Lung (tissue), 12 donors: ENCODE results near the gene CPSF3. TPM values are rescaled to one million over a fixed set of nuclear protein-coding genes. Genes with fewer than 3 reads are reported as not detected.

Experiments used
- ATAC-seq: fragments of 200-7000 bp; cut with Tn5 transposase; one replicate; pipeline ENCODE4 v1.9.1; 2020; ENCODE audit warnings: moderate number of reproducible peaks; ENCODE audit not compliant: insufficient read depth, low FRiP score
- DNase-seq, 3 donors: peaks; one replicate each; pipeline ENCODE4 v3.0.0-alpha.2; 2013 to 2017
- H3K27ac ChIP-seq, 2 donors: one replicate each; pipeline ENCODE4 v1.5.1; 2013; ENCODE audit warnings: mild to moderate bottlenecking in 2 of 2, moderate library complexity in 2 of 2, control low read depth in 1 of 2, inconsistent platforms in 1 of 2, low read depth in 1 of 2, low read length in 1 of 2
- H3K27me3 ChIP-seq, 3 donors: one replicate each; pipeline ENCODE4 v1.5.1; 2013; ENCODE audit warnings: low read length in 2 of 3; ENCODE audit not compliant: control insufficient read depth in 3 of 3, insufficient read depth in 3 of 3
- H3K36me3 ChIP-seq, 4 donors: one replicate each; pipeline ENCODE4 v1.5.1; 2013; ENCODE audit warnings: low read length in 4 of 4, mild to moderate bottlenecking in 1 of 4, moderate library complexity in 1 of 4; ENCODE audit not compliant: control insufficient read depth in 4 of 4, insufficient read depth in 4 of 4
- H3K4me1 ChIP-seq, 5 donors: one replicate each; pipeline ENCODE4 v1.5.1; 2013; ENCODE audit warnings: low read length in 5 of 5, mild to moderate bottlenecking in 2 of 5, moderate library complexity in 1 of 5; ENCODE audit not compliant: control insufficient read depth in 5 of 5, insufficient read depth in 5 of 5
- H3K4me3 ChIP-seq: one replicate; pipeline ENCODE4 v1.5.1; 2013; ENCODE audit warnings: mild to moderate bottlenecking, control low read depth, moderate library complexity
- H3K9ac ChIP-seq, 2 donors: one replicate each; pipeline ENCODE4 v1.5.1; 2013; ENCODE audit warnings: low read length in 2 of 2, control low read depth in 1 of 2; ENCODE audit not compliant: insufficient read depth in 1 of 2
- H3K9me3 ChIP-seq, 4 donors: one replicate each; pipeline ENCODE4 v1.5.1; 2013; ENCODE audit warnings: low read length in 3 of 4, mild to moderate bottlenecking in 1 of 4, moderate library complexity in 1 of 4; ENCODE audit not compliant: control insufficient read depth in 4 of 4, insufficient read depth in 3 of 4
- WGBS, 2 donors: extraction: QIAGEN DNeasy Blood & Tissue Kit; methylation state at CpG; one replicate each; pipeline ENCODE4 v1.1.7; 2013; 5-methylcytosine and 5-hydroxymethylcytosine counted together
- polyA plus RNA-seq, 2 donors: library from polyadenylated mRNA; stranded (reverse); fragments of 200-250 nt; gene quantifications; one replicate each; pipeline ENCODE4 v1.2.1, GENCODE V29; 2013
- total RNA-seq, 2 donors: library from RNA; depleted of rRNA in 1 of 2; stranded (reverse); fragments of >200 nt in 1 of 2; gene quantifications; one replicate each; pipeline ENCODE4 v1.2.1, GENCODE V29; 2014 to 2021
- TF ChIP-seq, protein P1 (sequence below): IDR thresholded peaks from 2 replicates; pipeline ENCODE4 v1.5.1; 2012; ENCODE audit warnings: mild to moderate bottlenecking; ENCODE audit errors: control extremely low read depth, extremely low read depth
- donor health status: control.
- donor health status: control.
- donor health status: Bipolar disorder and iron deficiency.
- donor health status: healthy.
- donor health status: DM: yes; HTN: yes; CAD: no.

CPSF3 gene
- total and polyA plus RNA-seq, 4 donors: 15.6 to 25.9 (median 20.8) TPM

DNA sequence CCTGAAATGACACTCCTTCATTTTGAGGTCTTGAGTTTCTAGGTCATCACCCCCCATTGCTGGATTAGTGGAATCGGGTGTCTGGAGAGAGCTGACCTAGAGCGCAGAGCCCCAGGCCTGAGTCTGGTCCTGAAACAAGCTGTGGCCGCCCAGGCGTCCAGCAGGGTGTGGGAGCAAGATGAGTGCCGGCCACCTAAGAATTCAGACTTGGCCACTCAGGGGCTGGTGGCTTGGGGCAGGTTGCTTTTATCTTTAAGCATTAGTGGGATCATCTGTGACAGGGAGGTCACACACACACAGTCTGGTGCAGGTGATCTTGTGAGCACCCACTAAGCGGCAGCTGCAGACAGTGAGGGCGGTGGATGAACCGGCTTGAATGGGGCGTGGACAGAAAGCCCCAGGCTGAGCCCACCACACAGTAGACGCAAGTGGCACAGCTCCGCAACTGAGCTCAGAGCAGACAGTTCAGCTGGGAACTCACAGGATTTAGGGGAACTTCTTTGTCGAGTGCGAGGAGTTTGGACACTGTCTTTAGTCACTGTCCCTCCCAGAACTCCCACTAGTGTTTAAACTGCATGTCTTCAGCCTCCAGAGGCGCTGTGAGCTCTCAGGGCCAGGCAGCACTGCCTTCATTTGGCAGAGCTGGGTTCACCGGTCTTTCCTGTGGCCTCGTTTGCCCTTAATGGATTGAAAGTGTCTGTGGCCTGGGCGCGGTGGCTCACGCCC lies 21.6 kb upstream of the CPSF3 start:
- DNase-seq (no peak), ATAC-seq (no peak)
- H3K27ac ChIP-seq: no peak overlapping the region
- 92 to 95% methylated on average over 19 of the region's 19 CpGs for WGBS, 2 donors
- TF ChIP-seq, protein P1, sequence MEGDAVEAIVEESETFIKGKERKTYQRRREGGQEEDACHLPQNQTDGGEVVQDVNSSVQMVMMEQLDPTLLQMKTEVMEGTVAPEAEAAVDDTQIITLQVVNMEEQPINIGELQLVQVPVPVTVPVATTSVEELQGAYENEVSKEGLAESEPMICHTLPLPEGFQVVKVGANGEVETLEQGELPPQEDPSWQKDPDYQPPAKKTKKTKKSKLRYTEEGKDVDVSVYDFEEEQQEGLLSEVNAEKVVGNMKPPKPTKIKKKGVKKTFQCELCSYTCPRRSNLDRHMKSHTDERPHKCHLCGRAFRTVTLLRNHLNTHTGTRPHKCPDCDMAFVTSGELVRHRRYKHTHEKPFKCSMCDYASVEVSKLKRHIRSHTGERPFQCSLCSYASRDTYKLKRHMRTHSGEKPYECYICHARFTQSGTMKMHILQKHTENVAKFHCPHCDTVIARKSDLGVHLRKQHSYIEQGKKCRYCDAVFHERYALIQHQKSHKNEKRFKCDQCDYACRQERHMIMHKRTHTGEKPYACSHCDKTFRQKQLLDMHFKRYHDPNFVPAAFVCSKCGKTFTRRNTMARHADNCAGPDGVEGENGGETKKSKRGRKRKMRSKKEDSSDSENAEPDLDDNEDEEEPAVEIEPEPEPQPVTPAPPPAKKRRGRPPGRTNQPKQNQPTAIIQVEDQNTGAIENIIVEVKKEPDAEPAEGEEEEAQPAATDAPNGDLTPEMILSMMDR: no peak
- peaks cover 0 to 2% (median 0%) of the 10 kb centered on the region in 5 donors for H3K4me1 ChIP-seq
- H3K27me3 ChIP-seq: no peaks in the 10 kb centered on the region
- peaks cover 0 to 25% (median 4%) of the 10 kb centered on the region in 4 donors for H3K36me3 ChIP-seq
- no peak overlapping the region for H3K4me3 ChIP-seq
- no peaks in the 10 kb centered on the region for H3K9me3 ChIP-seq
- no peak overlapping the region for H3K9ac ChIP-seq

DNA sequence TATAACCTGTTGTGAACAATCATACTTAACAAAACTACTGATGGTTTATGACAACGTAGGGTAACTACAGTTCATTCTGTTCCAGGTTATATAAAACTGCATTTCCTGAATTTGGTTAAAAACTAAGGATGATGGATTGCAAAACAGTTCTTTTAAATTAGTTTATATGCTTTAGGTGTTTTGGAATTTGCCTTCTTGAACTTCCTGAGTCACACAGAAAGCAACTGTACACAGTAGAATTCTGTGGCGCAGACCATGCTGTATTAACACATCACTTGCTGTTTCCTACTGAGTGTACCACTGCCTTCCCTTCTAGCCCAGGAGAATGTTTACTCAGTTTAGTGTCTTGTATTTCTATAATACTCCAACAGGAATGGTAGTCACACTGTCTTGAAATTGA lies 19.5 kb upstream of the CPSF3 start:
- Histone ChIP-seq H3K27ac (no peak overlapping the region), H3K27me3 (no peaks in the 10 kb centered on the region), H3K9me3 (no peaks in the 10 kb centered on the region), H3K36me3 (peaks cover 1 to 26% (median 7%) of the 10 kb centered on the region in 4 donors), H3K9ac (no peak overlapping the region), H3K4me3 (no peak overlapping the region), H3K4me1 (peaks cover 0 to 2% (median 0%) of the 10 kb centered on the region in 5 donors)
- DNase-seq (no peak), ATAC-seq (no peak)
- WGBS, 2 donors: 59 to 63% methylated on average over 2 of the region's 2 CpGs
- TF ChIP-seq, protein P1: no peak

DNA sequence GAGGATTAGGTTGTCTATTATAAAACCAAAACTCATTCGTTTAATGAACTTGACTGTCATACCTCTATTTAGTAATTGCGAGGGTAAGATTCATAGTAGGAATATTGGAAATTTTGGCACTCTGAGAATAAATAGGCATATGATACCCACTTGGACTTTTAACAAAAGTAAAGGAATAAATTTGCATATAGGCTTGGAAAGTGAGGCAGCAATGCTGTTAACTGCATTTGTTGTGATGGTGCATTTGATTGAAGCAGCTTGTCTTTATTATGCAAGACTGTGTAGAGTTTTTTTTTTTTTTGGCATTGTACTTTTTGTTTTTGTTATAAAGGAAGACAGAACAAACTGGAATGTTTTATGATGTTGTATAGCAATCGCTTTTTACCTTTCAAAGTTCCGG lies 19.0 kb upstream of the CPSF3 start:
- no peak overlapping the region for H3K9ac ChIP-seq
- no peaks in the 10 kb centered on the region for H3K27me3 ChIP-seq
- TF ChIP-seq, protein P1: no peak
- DNase-seq (no peak), ATAC-seq (no peak)
- H3K27ac ChIP-seq: no peak overlapping the region
- no peaks in the 10 kb centered on the region for H3K9me3 ChIP-seq
- H3K4me1 ChIP-seq: peaks cover 0 to 2% (median 0%) of the 10 kb centered on the region in 5 donors
- WGBS, 2 donors: 84 to 89% methylated on average over 4 of the region's 4 CpGs
- peaks cover 7 to 28% (median 9%) of the 10 kb centered on the region in 4 donors for H3K36me3 ChIP-seq
- H3K4me3 ChIP-seq: no peak overlapping the region
